Right ventricle myocardium superior (tissue), 1 donor: ENCODE measurements around the gene WRAP73. TPM values are rescaled to one million over a fixed set of nuclear protein-coding genes. Genes with fewer than 3 reads are reported as not detected.

ENCODE experiments used
- ATAC-seq: fragments of 200-7000 bp; cut with Tn5 transposase; one replicate; pipeline ENCODE4 v1.9.1; 2020; ENCODE audit warnings: mild to moderate bottlenecking; ENCODE audit not compliant: poor library complexity
- DNase-seq: peaks from one replicate; pipeline ENCODE4 v3.0.0-alpha.2; 2020
- intact Hi-C: fragments of 100-400 bp; cut with DNase I; formaldehyde crosslinking; loops from one replicate; pipeline ENCODE4 v1.11.2; 2022
- total RNA-seq: library from RNA; stranded (reverse); fragmentation: NEBNext Ultra II Directional; extraction: Animal tissue kit (Norgen Biotek cat#: 25700); gene quantifications from one replicate; pipeline ENCODE4 v1.2.1, GENCODE V29; 2021
- donor health status: DM: no; HTN: yes; CAD: no; lungs with severe emphysema.

Gene WRAP73
- total RNA-seq, 1 donor from 2014 or later = 10.0 TPM

GRCh38 chr1:3671371-3672180 is 21.7 kb upstream of the WRAP73 start:
- ATAC-seq = no peak
- intact Hi-C loops = no loop called here
- DNase-seq = peak; percentile 12

- DNase-seq (peak; percentile 39), ATAC-seq (no peak)
- intact Hi-C loops = no loop called here
Measured at GRCh38 chr1:3670823-3671265, 20.9 kb upstream of the WRAP73 start.

- DNase-seq = peak; percentile 26
- ATAC-seq = no peak
- intact Hi-C loops = no loop called here
Measured at GRCh38 chr1:3669971-3670431, 20.1 kb upstream of the WRAP73 start.

GRCh38 chr1:3669421-3669821 is 19.5 kb upstream of the WRAP73 start:
- DNase-seq = peak; percentile 38
- intact Hi-C loops = no loop called here
- ATAC-seq = peak; percentile 9

- peak; percentile 89 for DNase-seq
- peak; percentile 98 for ATAC-seq
- intact Hi-C loops = no loop called here
Measured at GRCh38 chr1:3668585-3669300, 18.8 kb upstream of the WRAP73 start.

- ATAC-seq = no peak
- DNase-seq = peak; percentile 35
- intact Hi-C loops = no loop called here
Measured at GRCh38 chr1:3668148-3668547, 18.2 kb upstream of the WRAP73 start.

GRCh38 chr1:3664700-3665375 is 14.9 kb upstream of the WRAP73 start:
- ATAC-seq (no peak), DNase-seq (no peak)
- intact Hi-C loops = no loop called here

GRCh38 chr1:3663999-3664699 is 14.2 kb upstream of the WRAP73 start:
- intact Hi-C loops = no loop called here
- no peak for ATAC-seq
- DNase-seq = peak; percentile 18

GRCh38 chr1:3662080-3662671 is 12.3 kb upstream of the WRAP73 start:
- DNase-seq (peak; percentile 14), ATAC-seq (no peak)
- intact Hi-C loops = no loop called here

- ATAC-seq = no peak
- no peak for DNase-seq
- intact Hi-C loops = no loop called here
Measured at GRCh38 chr1:3661631-3662030, 11.7 kb upstream of the WRAP73 start.

GRCh38 chr1:3660704-3661103 is 10.8 kb upstream of the WRAP73 start:
- intact Hi-C loops = no loop called here
- ATAC-seq = no peak
- no peak for DNase-seq

GRCh38 chr1:3659093-3659492 is 9.2 kb upstream of the WRAP73 start:
- DNase-seq = peak; percentile 14
- intact Hi-C loops = no loop called here

GRCh38 chr1:3658231-3658615 is 8.3 kb upstream of the WRAP73 start:
- intact Hi-C loops = no loop called here
- DNase-seq (peak; percentile 26), ATAC-seq (no peak)

More at GRCh38 chr1:3659093-3659492, 9.2 kb upstream of the WRAP73 start:
- ATAC-seq = no peak

- intact Hi-C loops = no loop called here
- ATAC-seq (no peak), DNase-seq (peak; percentile 20)
Measured at GRCh38 chr1:3657578-3658230, 7.8 kb upstream of the WRAP73 start.

GRCh38 chr1:3657096-3657475 is 7.2 kb upstream of the WRAP73 start:
- ATAC-seq (no peak), DNase-seq (peak; percentile 26)
- intact Hi-C loops = no loop called here

GRCh38 chr1:3656450-3657095 is 6.7 kb upstream of the WRAP73 start:
- DNase-seq (peak; percentile 22), ATAC-seq (no peak)
- intact Hi-C loops = no loop called here

GRCh38 chr1:3654549-3655281 is 4.8 kb upstream of the WRAP73 start:
- DNase-seq (peak; percentile 20), ATAC-seq (peak; percentile 50)
- intact Hi-C loops = no loop called here
